H1 (cell line): ENCODE data around the gene STEEP1. TPM values are rescaled to one million over a fixed set of nuclear protein-coding genes. Genes with fewer than 3 reads are reported as not detected.

Experiments used
- PHF8 ChIP-seq: fragments of 200-600 bp; sonication (generic); conservative IDR thresholded peaks from 2 replicates; pipeline ENCODE4 v1.7.1; 2012; ENCODE audit warnings: low read depth, mild to moderate bottlenecking, inconsistent platforms, low read length, moderate library complexity
- SRF ChIP-seq: IDR thresholded peaks from 2 replicates; pipeline ENCODE4 v1.6.1; 2011; ENCODE audit warnings: mild to moderate bottlenecking, low read depth, low read length, moderate library complexity
- polyA plus RNA-seq, 7 experiments: library from polyadenylated mRNA; depleted of rRNA in 3 of 7; stranded (reverse) in 5 of 7; unstranded in 2 of 7; fragments of >200 nt in 5 of 7; fragments of 200-250 nt in 2 of 7; gene quantifications; 1 replicate in 5 of 7; 2 replicates in 1 of 7; 4 replicates in 1 of 7; pipeline versions ENCODE4 v1.2.1 to v1.2.3, GENCODE V29; 2011 to 2013; ENCODE audit warnings: missing spikeins in 2 of 7, mixed read lengths in 2 of 7
- total RNA-seq: library from RNA; stranded (reverse); fragmentation: NEBNext Ultra II Directional; extraction: Animal tissue kit (Norgen Biotek cat#: 25700); gene quantifications from 2 replicates; pipeline ENCODE4 v1.2.1, GENCODE V29; 2021

STEEP1 gene
- total and polyA plus RNA-seq, 2 of the 8 experiments (the other 6 are each of a cell fraction or from before 2014, with no cell fraction given) = 9.2 to 29.7 TPM

DNA sequence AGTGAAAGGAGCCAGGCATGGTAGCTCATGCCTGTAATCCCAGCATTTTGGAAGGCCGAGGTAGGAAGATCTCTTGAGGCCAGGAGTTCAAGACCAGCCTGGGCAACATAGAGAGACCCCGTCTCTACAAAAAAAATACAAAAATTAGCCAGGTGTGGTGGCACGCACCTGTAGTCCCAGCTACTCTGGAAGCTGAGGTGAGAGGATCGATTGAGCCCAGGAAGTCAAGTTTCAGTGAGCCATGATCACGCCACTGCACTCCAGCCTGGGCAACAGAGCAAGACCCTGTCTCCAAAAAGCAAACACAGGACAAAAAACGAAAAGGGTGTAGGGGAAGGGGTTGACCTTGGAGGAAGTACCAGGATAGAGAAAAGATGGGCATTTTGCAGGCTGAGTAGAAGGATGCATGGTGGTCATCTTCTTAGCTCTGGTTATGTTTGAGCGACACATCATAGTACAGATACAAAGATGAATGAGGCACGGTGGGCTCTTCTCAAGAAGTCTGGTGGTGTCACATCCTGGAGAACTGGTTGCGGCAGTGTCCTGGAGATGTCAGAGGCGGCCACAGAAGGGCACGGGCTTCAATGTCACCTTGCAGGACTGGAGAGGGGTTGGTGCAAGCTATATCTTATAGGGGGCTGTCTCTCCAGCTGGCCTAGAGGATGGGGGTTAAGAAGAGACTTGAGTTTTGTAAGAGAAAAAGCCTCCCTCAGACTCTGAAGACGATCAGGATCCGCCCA, 65.0 kb downstream of the STEEP1 start (continued):
- TF ChIP-seq PHF8 = no peak
- no peak for TF ChIP-seq SRF
